GM12878 (cell line): Measurements from ENCODE around the gene CTXND2. TPM values are rescaled to one million over a fixed set of nuclear protein-coding genes. Genes with fewer than 3 reads are reported as not detected.
A peak's percentile ranks its signal among the peaks of the same experiment; 100 is the strongest.
"Not testable (repeated sequence)": the region's sequence is repeated elsewhere in the genome, so short reads cannot be mapped to it uniquely, and the experiment has no call there.

Experiments
- ATAC-seq: fragments of 200-7000 bp; cut with Tn5 transposase; 3 replicates; pipeline ENCODE4 v1.9.1; 2020; ENCODE audit warnings: mild to moderate bottlenecking, moderate library complexity
- BruUV-seq: library from RNA; stranded (reverse); fragments of 400-500 nt; replicated peaks from 2 replicates; lab custom pipeline; 2021; lab: Mats Ljungman, UMichigan
- CTCF ChIA-PET: fragments of 300-600 bp; sonication (Branson Sonifier 250); formaldehyde crosslinking; extraction: SDS; loops from one replicate; lab custom pipeline; 2021; ENCODE audit warnings: inconsistent platforms; lab: Yijun Ruan, JAX
- POLR2A ChIA-PET: fragments of 350-600 bp; formaldehyde crosslinking; extraction: SDS; loops from one replicate; lab custom pipeline; 2021; ENCODE audit warnings: inconsistent platforms; lab: Charles Lee
- RAD21 ChIA-PET: fragments of 300-600 bp; sonication (Branson Sonifier 250); formaldehyde crosslinking; loops from one replicate; lab custom pipeline; 2023; ENCODE audit warnings: antibody characterized with exemption; ENCODE audit not compliant: unreplicated experiment; lab: Charles Lee
- SMC1A ChIA-PET: fragments of 300-600 bp; sonication (Branson Sonifier 250); formaldehyde crosslinking; loops from one replicate; lab custom pipeline; 2023; ENCODE audit not compliant: unreplicated experiment, uncharacterized antibody; lab: Charles Lee
- DNase-seq: peaks from one replicate; pipeline ENCODE4 v3.0.0-alpha.2; 2011; ENCODE audit warnings: low read depth, low spot score
- FAIRE-seq: peaks from 3 replicates; lab custom pipeline; 2011; peaks lifted over from hg19 to GRCh38; lab: Jason Lieb, UNC
- H2AFZ ChIP-seq: 2 replicates; pipeline ENCODE4 v1.6.0; 2011; ENCODE audit warnings: low read depth, low read length, control low read depth; ENCODE audit not compliant: control insufficient read depth
- H3K27ac ChIP-seq: 2 replicates; pipeline ENCODE4 v1.5.1; 2011; ENCODE audit warnings: control low read depth; ENCODE audit not compliant: control insufficient read depth, insufficient read depth
- H3K27me3 ChIP-seq, 2 experiments: replicated peaks in 1 of 2; 2 replicates each; pipeline versions ENCODE4 v1.6.0 to v1.6.1; 2011; ENCODE audit warnings: low read length in 1 of 2; ENCODE audit not compliant: control insufficient read depth in 2 of 2, insufficient read depth in 2 of 2
- H3K36me3 ChIP-seq, 2 experiments: 2 replicates each; pipeline ENCODE4 v1.5.1; 2011; ENCODE audit warnings: low read length in 1 of 2; ENCODE audit not compliant: control insufficient read depth in 2 of 2, insufficient read depth in 2 of 2
- H3K4me1 ChIP-seq: 2 replicates; pipeline ENCODE4 v1.6.1; 2011; ENCODE audit warnings: mild to moderate bottlenecking, low read length, moderate library complexity, mixed read lengths; ENCODE audit not compliant: control insufficient read depth, insufficient read depth
- H3K4me2 ChIP-seq: 2 replicates; pipeline ENCODE4 v1.6.0; 2011; ENCODE audit warnings: control low read depth; ENCODE audit not compliant: control insufficient read depth, insufficient read depth
- H3K4me3 ChIP-seq: fragments of 200-600 bp; sonication (generic); 2 replicates; pipeline ENCODE4 v1.5.1; 2016
- H3K79me2 ChIP-seq: 2 replicates; pipeline ENCODE4 v1.6.0; 2011; ENCODE audit warnings: low read length; ENCODE audit not compliant: control insufficient read depth, insufficient read depth
- H3K9ac ChIP-seq: 2 replicates; pipeline ENCODE4 v1.8.0; 2011; ENCODE audit warnings: low read length, control low read depth, mixed read lengths; ENCODE audit not compliant: control insufficient read depth, insufficient read depth
- H3K9me3 ChIP-seq: replicated peaks from 3 replicates; pipeline ENCODE4 v1.5.1; 2011; ENCODE audit warnings: mild to moderate bottlenecking, low read length; ENCODE audit not compliant: control insufficient read depth, insufficient read depth
- H4K20me1 ChIP-seq: 2 replicates; pipeline ENCODE4 v1.6.0; 2011; ENCODE audit not compliant: control insufficient read depth, insufficient read depth
- IKZF2 ChIP-seq, 2 experiments: fragments of 450-650 bp; IDR thresholded peaks; 2 replicates each; pipeline ENCODE4 v1.6.1; 2017; ENCODE audit warnings: mild to moderate bottlenecking in 2 of 2, moderate library complexity in 2 of 2
- JUNB ChIP-seq: IDR thresholded peaks from 2 replicates; pipeline ENCODE4 v1.6.1; 2016; ENCODE audit warnings: antibody characterized with exemption, mild to moderate bottlenecking
- KLF5 ChIP-seq: fragments of 450-650 bp; IDR thresholded peaks from 2 replicates; pipeline ENCODE4 v1.6.1; 2014; ENCODE audit warnings: mild to moderate bottlenecking; ENCODE audit not compliant: partially characterized antibody
- MEF2B ChIP-seq: fragments of 450-650 bp; IDR thresholded peaks from 2 replicates; pipeline ENCODE4 v1.6.1; 2018; ENCODE audit warnings: mild to moderate bottlenecking, moderate library complexity; ENCODE audit not compliant: partially characterized antibody, poor library complexity, severe bottlenecking
- NFIC ChIP-seq: IDR thresholded peaks from 2 replicates; pipeline ENCODE4 v1.6.1; 2012; ENCODE audit warnings: low read depth, mild to moderate bottlenecking, inconsistent platforms, low read length, moderate library complexity
- NR2F1 ChIP-seq: fragments of 450-650 bp; conservative IDR thresholded peaks from 2 replicates; pipeline ENCODE4 v1.6.1; 2017; ENCODE audit warnings: mild to moderate bottlenecking
- PKNOX1 ChIP-seq: fragments of 450-650 bp; IDR thresholded peaks from 2 replicates; pipeline ENCODE4 v1.6.1; 2016; ENCODE audit warnings: mild to moderate bottlenecking
- PML ChIP-seq: IDR thresholded peaks from 2 replicates; pipeline ENCODE4 v1.6.1; 2012; ENCODE audit warnings: low read length, inconsistent platforms
- RAD51 ChIP-seq: fragments of 450-650 bp; IDR thresholded peaks from 2 replicates; pipeline ENCODE4 v1.6.1; 2016; ENCODE audit warnings: moderate library complexity, mild to moderate bottlenecking, inconsistent platforms
- RUNX3 ChIP-seq: IDR thresholded peaks from 2 replicates; pipeline ENCODE4 v1.6.1; 2012; ENCODE audit warnings: low read length, inconsistent platforms
- TBL1XR1 ChIP-seq: IDR thresholded peaks from 2 replicates; pipeline ENCODE4 v1.6.1; 2012; ENCODE audit warnings: low read depth, low read length, improper control_type of control experiment
- TCF7 ChIP-seq: IDR thresholded peaks from 2 replicates; pipeline ENCODE4 v1.6.1; 2014; ENCODE audit warnings: antibody characterized with exemption, borderline replicate concordance
- ZZZ3 ChIP-seq: IDR thresholded peaks from 2 replicates; pipeline ENCODE4 v1.6.1; 2011; ENCODE audit warnings: low read depth; ENCODE audit not compliant: control insufficient read depth, insufficient read length
- WGBS: methylation state at CpG from one replicate; pipeline ENCODE4 v1.1.6; 2016; ENCODE audit warnings: low lambda C conversion rate; ENCODE audit not compliant: insufficient replicate concordance, insufficient coverage; ENCODE audit errors: missing lambda C conversion rate; 5-methylcytosine and 5-hydroxymethylcytosine counted together
- in situ Hi-C: fragments of 300-500 bp; cut with MboI; formaldehyde crosslinking; loops from 9 replicates; pipeline ENCODE4 v1.14.3; 2018; ENCODE audit warnings: mixed read lengths
- intact Hi-C: fragments of 100-400 bp; cut with micrococcal nuclease; formaldehyde crosslinking; loops from one replicate; pipeline ENCODE4 v1.14.2; 2022; ENCODE audit not compliant: unreplicated experiment
- polyA plus RNA-seq, 11 experiments: library from polyadenylated mRNA; depleted of rRNA in 4 of 11; unstranded in 6 of 11; stranded (reverse) in 5 of 11; fragments of >200 nt; fragmentation: Nextera tagmentation in 4 of 11; fragmentation: Illumina TruSeq in 1 of 11; extraction: Ambion mirVana in 4 of 11; extraction: Trizol in 1 of 11; gene quantifications; 1 replicate in 1 of 11; 2 replicates in 10 of 11; pipeline versions ENCODE4 v1.2.1 to v1.2.3, GENCODE V29; 2011 to 2016; ENCODE audit warnings: inconsistent platforms in 2 of 11, missing spikeins in 2 of 11, low read depth in 1 of 11
- total RNA-seq, 4 experiments: library from RNA; depleted of rRNA in 3 of 4; stranded (reverse); fragments of >200 nt in 3 of 4; fragmentation: Illumina TruSeq in 1 of 4; extraction: Trizol in 1 of 4; gene quantifications; 2 replicates each; pipeline versions ENCODE4 v1.2.1 to v1.2.3, GENCODE V29; 2013 to 2021

The CTXND2 gene
- total and polyA plus RNA-seq, 10 of the 15 experiments (the other 5 are each of a cell fraction or from before 2014, with no cell fraction given), result not detected

- TF ChIP-seq ZZZ3, result no peak
- TF ChIP-seq RAD51, result no peak
- TF ChIP-seq PML, result no peak
- TF ChIP-seq RUNX3, result no peak
- TF ChIP-seq JUNB, result no peak
These were observed at the start of gene CTXND2 (continued) for GRCh38 chr1:150887018-150887417.

GRCh38 chr1:150840850-150841249, 46.1 kb upstream of the CTXND2 start:
- H3K4me3 ChIP-seq, H3K27me3 ChIP-seq, ATAC-seq, H3K36me3 ChIP-seq, FAIRE-seq, DNase-seq, H3K79me2 ChIP-seq, H4K20me1 ChIP-seq, H3K27ac ChIP-seq, in situ Hi-C loops, H3K9ac ChIP-seq, H3K4me1 ChIP-seq, BruUV-seq, RAD21 ChIA-PET, H2AFZ ChIP-seq, CTCF ChIA-PET, H3K4me2 ChIP-seq, H3K9me3 ChIP-seq: not testable (repeated sequence)
- ChIA-PET POLR2A (interaction anchor here (0.7 kb wide), 1 partner anchor 211 kb away, joined by 5 read pairs; no protein-coding TSS in a partner anchor), SMC1A (interaction anchor here (1.0 kb wide), 1 partner anchor 34 kb away, joined by 3 read pairs; no protein-coding TSS in a partner anchor)
- intact Hi-C loops, result loop anchor here (5.0 kb wide), 1 partner anchor 36 kb away; the partner anchor contains the start of gene ARNT
- 100% methylated on average over 6 of the region's 11 CpGs for WGBS

- no peaks in the 10 kb centered on the region; a peak in 1 of 4 replicates for H3K36me3 ChIP-seq
- no peak overlapping the region for H3K4me3 ChIP-seq
- ATAC-seq, result peak; percentile 54
- in situ Hi-C loops (no loop called here), intact Hi-C loops (loop anchor here (5.0 kb wide), 1 partner anchor 36 kb away; the partner anchor contains the start of gene ARNT)
- SMC1A ChIA-PET, result interaction anchor here (0.7 to 1.0 kb wide), 3 partner anchors 11 to 80 kb away, joined by 3 read pairs; no protein-coding TSS in a partner anchor
- CTCF ChIA-PET, result no interaction called here
- H3K4me2 ChIP-seq, result no peak overlapping the region
- H3K9me3 ChIP-seq, result no peaks in the 10 kb centered on the region
- H4K20me1 ChIP-seq, result no peaks in the 10 kb centered on the region
- BruUV-seq, result no TSS peak
- FAIRE-seq, result no peak
- no peak for DNase-seq
- RAD21 ChIA-PET, result no interaction called here
- TF ChIP-seq RUNX3, result peak; percentile 86
- TF ChIP-seq NR2F1, result no peak
- TF ChIP-seq JUNB, result peak; percentile 40; the same call in 1 of the 2 replicates
- TF ChIP-seq MEF2B, result peak; percentile 75
- TF ChIP-seq NFIC, result 0 out of 2 replicates have a peak, but pooled peaks have one; percentile 45
- TF ChIP-seq KLF5, result no peak
- no peak for TF ChIP-seq TBL1XR1
- peak; percentile 34; the same call in 1 of the 2 replicates for TF ChIP-seq PKNOX1
- peak; percentile 19 to 39; a peak in 2 of 4 replicates for TF ChIP-seq IKZF2 (IDR thresholded peaks at IDR 0.05)
- TF ChIP-seq TCF7, result peak; percentile 92
- H3K79me2 ChIP-seq, result no peaks in the 10 kb centered on the region
- no peak overlapping the region for H2AFZ ChIP-seq
- POLR2A ChIA-PET, result interaction anchor here (0.6 kb wide), 1 partner anchor 8 kb away, joined by 4 read pairs; no protein-coding TSS in a partner anchor
- WGBS, result 91% methylated on average over 3 of the region's 3 CpGs
- no peak overlapping the region for H3K9ac ChIP-seq
- H3K27ac ChIP-seq, result no peak overlapping the region
- H3K4me1 ChIP-seq, result no peaks in the 10 kb centered on the region
- H3K27me3 ChIP-seq, result no peaks in the 10 kb centered on the region
These were observed 45.3 kb upstream of the CTXND2 start for GRCh38 chr1:150841626-150842025.
